Astrocyte (in vitro differentiated cells and primary cell): ENCODE results near the gene GPC5. TPM values are rescaled to one million over a fixed set of nuclear protein-coding genes. Genes with fewer than 3 reads are reported as not detected.
A peak's percentile ranks its signal among the peaks of the same experiment; 100 is the strongest.

ENCODE experiments used
- DNase-seq: peaks from one replicate; pipeline ENCODE4 v3.0.0-alpha.2; 2010; ENCODE audit warnings: low read depth
- FAIRE-seq: peaks from 2 replicates; lab custom pipeline; 2011; peaks lifted over from hg19 to GRCh38; lab: Jason Lieb, UNC
- H2AFZ ChIP-seq: 2 replicates; pipeline ENCODE4 v1.6.0; 2012; ENCODE audit warnings: low read depth, low read length, inconsistent platforms
- H3K27ac ChIP-seq: 2 replicates; pipeline ENCODE4 v1.5.1; 2011; ENCODE audit warnings: low read depth, low read length, inconsistent platforms
- H3K27me3 ChIP-seq: 2 replicates; pipeline ENCODE4 v1.6.0; 2011; ENCODE audit warnings: low read length, inconsistent platforms; ENCODE audit not compliant: insufficient read depth
- H3K36me3 ChIP-seq: 2 replicates; pipeline ENCODE4 v1.5.1; 2011; ENCODE audit warnings: low read length, inconsistent platforms; ENCODE audit not compliant: insufficient read depth
- H3K4me1 ChIP-seq: 2 replicates; pipeline ENCODE4 v1.5.1; 2011; ENCODE audit warnings: low read length, inconsistent platforms; ENCODE audit not compliant: insufficient read depth
- H3K4me2 ChIP-seq: 2 replicates; pipeline ENCODE4 v1.6.0; 2012; ENCODE audit warnings: low read length, inconsistent platforms
- H3K4me3 ChIP-seq: 2 replicates; pipeline ENCODE4 v1.5.1; 2011; ENCODE audit warnings: low read depth, mild to moderate bottlenecking, low read length, inconsistent platforms; ENCODE audit not compliant: insufficient read depth
- H3K79me2 ChIP-seq: 2 replicates; pipeline ENCODE4 v1.6.0; 2012; ENCODE audit warnings: mild to moderate bottlenecking, low read length, inconsistent platforms; ENCODE audit not compliant: insufficient read depth
- H3K9ac ChIP-seq: 2 replicates; pipeline ENCODE4 v1.6.0; 2012; ENCODE audit warnings: mild to moderate bottlenecking, low read length, inconsistent platforms
- H3K9me3 ChIP-seq: 2 replicates; pipeline ENCODE4 v1.5.1; 2012; ENCODE audit warnings: low read depth, mild to moderate bottlenecking, low read length, inconsistent platforms; ENCODE audit not compliant: insufficient read depth
- H4K20me1 ChIP-seq: 2 replicates; pipeline ENCODE4 v1.6.0; 2012; ENCODE audit warnings: low read length, inconsistent platforms; ENCODE audit not compliant: insufficient read depth
- H3K27ac Mint-ChIP-seq: one replicate; pipeline ENCODE4 v1.8.0; 2021; ENCODE audit warnings: mild to moderate bottlenecking, mixed read lengths; ENCODE audit not compliant: unreplicated experiment
- H3K27me3 Mint-ChIP-seq: one replicate; pipeline ENCODE4 v1.8.0; 2021; ENCODE audit warnings: low read depth, mixed read lengths; ENCODE audit not compliant: unreplicated experiment
- H3K36me3 Mint-ChIP-seq: one replicate; pipeline ENCODE4 v1.8.0; 2021; ENCODE audit warnings: low read depth, mixed read lengths; ENCODE audit not compliant: unreplicated experiment
- H3K4me1 Mint-ChIP-seq: one replicate; pipeline ENCODE4 v1.8.0; 2021; ENCODE audit warnings: low read depth, mixed read lengths; ENCODE audit not compliant: unreplicated experiment
- H3K4me3 Mint-ChIP-seq: one replicate; pipeline ENCODE4 v1.8.0; 2021; ENCODE audit warnings: mild to moderate bottlenecking, moderate library complexity, mixed read lengths; ENCODE audit not compliant: unreplicated experiment
- H3K9me3 Mint-ChIP-seq: one replicate; pipeline ENCODE4 v1.8.0; 2021; ENCODE audit warnings: mild to moderate bottlenecking, mixed read lengths; ENCODE audit not compliant: unreplicated experiment
- EZH2 ChIP-seq: IDR thresholded peaks from 2 replicates; pipeline ENCODE4 v1.6.1; 2012; ENCODE audit warnings: mild to moderate bottlenecking, low read length, inconsistent platforms; ENCODE audit not compliant: insufficient read depth
- total RNA-seq: library from RNA; stranded (reverse); gene quantifications from 2 replicates; pipeline ENCODE4 v1.2.1, GENCODE V29; 2021
- TF ChIP-seq, protein P1 (sequence below): IDR thresholded peaks from 2 replicates; pipeline ENCODE4 v1.5.1; 2011; ENCODE audit warnings: low read depth, mild to moderate bottlenecking, inconsistent platforms, low read length, moderate library complexity; ENCODE audit not compliant: insufficient read depth

Gene GPC5
- total RNA-seq, 1 donor from 2014 or later = 1.1 TPM

DNA sequence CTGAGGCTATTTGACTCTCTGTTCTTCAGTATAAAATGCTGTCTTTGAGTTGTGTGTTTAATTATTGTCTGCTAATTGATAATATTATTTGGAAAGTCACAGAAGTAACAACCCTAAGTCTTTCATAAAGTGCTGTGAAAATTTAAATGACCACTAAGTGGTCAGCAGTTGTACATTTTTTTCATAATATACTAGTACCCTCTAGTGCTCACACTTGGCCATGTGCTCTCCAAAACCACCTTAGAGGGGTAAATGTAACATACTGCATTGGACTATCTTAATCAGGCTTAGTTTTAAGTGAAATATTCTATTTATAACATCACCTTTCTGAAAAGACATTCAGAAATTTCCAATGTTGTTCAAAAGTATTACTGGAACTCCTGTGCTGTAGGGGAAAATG is 745.3 kb downstream of the GPC5 start:
- Histone ChIP-seq H3K4me2 (no peak overlapping the region), H3K36me3 (no peaks in the 10 kb centered on the region), H3K27me3 (no peaks in the 10 kb centered on the region), H3K4me1 (no peaks in the 10 kb centered on the region), H2AFZ (no peak overlapping the region), H3K9ac (no peak overlapping the region), H4K20me1 (no peaks in the 10 kb centered on the region), H3K79me2 (no peaks in the 10 kb centered on the region), H3K27ac (no peak overlapping the region), H3K4me3 (no peak overlapping the region), H3K9me3 (no peaks in the 10 kb centered on the region)
- FAIRE-seq (no peak), DNase-seq (no peak)
- Mint-ChIP-seq H3K9me3 (no peaks in the 10 kb centered on the region), H3K4me3 (no peak overlapping the region), H3K27me3 (no peaks in the 10 kb centered on the region), H3K27ac (no peak overlapping the region), H3K36me3 (no peaks in the 10 kb centered on the region), H3K4me1 (no peaks in the 10 kb centered on the region)
- TF ChIP-seq, protein P1, sequence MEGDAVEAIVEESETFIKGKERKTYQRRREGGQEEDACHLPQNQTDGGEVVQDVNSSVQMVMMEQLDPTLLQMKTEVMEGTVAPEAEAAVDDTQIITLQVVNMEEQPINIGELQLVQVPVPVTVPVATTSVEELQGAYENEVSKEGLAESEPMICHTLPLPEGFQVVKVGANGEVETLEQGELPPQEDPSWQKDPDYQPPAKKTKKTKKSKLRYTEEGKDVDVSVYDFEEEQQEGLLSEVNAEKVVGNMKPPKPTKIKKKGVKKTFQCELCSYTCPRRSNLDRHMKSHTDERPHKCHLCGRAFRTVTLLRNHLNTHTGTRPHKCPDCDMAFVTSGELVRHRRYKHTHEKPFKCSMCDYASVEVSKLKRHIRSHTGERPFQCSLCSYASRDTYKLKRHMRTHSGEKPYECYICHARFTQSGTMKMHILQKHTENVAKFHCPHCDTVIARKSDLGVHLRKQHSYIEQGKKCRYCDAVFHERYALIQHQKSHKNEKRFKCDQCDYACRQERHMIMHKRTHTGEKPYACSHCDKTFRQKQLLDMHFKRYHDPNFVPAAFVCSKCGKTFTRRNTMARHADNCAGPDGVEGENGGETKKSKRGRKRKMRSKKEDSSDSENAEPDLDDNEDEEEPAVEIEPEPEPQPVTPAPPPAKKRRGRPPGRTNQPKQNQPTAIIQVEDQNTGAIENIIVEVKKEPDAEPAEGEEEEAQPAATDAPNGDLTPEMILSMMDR = no peak
- TF ChIP-seq EZH2 = no peak

DNA sequence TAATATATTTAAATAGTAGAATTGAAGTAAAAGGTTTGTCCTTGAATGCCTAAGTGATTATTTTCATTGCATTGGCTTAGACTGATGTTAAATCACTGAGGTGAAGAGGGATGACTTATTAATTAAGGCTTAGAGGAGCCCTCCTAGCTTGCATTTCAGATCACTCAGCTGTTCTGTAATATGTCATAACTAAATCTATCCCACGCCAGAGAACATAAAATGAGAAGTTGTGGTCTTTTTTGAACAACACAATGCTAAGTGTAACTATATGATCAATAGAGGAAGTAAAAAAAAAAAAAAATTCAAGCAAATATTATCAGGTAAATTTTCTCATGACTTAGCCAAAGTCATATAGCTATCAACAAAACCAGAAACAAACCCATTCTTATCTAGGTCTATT is 752.2 kb downstream of the GPC5 start:
- Histone ChIP-seq H3K9me3 (no peaks in the 10 kb centered on the region), H3K36me3 (no peaks in the 10 kb centered on the region), H3K4me2 (no peak overlapping the region), H4K20me1 (no peaks in the 10 kb centered on the region), H3K9ac (no peak overlapping the region), H3K27ac (no peak overlapping the region), H3K4me1 (no peaks in the 10 kb centered on the region), H3K27me3 (no peaks in the 10 kb centered on the region), H2AFZ (no peak overlapping the region), H3K4me3 (no peak overlapping the region), H3K79me2 (no peaks in the 10 kb centered on the region)
- H3K4me3 Mint-ChIP-seq = no peak overlapping the region
- DNase-seq (no peak), FAIRE-seq (no peak)
- H3K27ac Mint-ChIP-seq = no peak overlapping the region
- no peaks in the 10 kb centered on the region for H3K36me3 Mint-ChIP-seq
- no peaks in the 10 kb centered on the region for H3K9me3 Mint-ChIP-seq
- H3K4me1 Mint-ChIP-seq = no peaks in the 10 kb centered on the region
- no peak for TF ChIP-seq EZH2
- TF ChIP-seq, protein P1 = no peak
- no peaks in the 10 kb centered on the region for H3K27me3 Mint-ChIP-seq

- no peaks in the 10 kb centered on the region for H4K20me1 ChIP-seq
- Mint-ChIP-seq H3K27me3 (no peaks in the 10 kb centered on the region), H3K27ac (peak overlapping the region; percentile 75), H3K4me3 (no peak overlapping the region), H3K4me1 (peaks cover 14% of the 10 kb centered on the region), H3K9me3 (no peaks in the 10 kb centered on the region), H3K36me3 (no peaks in the 10 kb centered on the region)
- FAIRE-seq (no peak), DNase-seq (peak; percentile 67)
- no peaks in the 10 kb centered on the region for H3K36me3 ChIP-seq
- H3K9me3 ChIP-seq = no peaks in the 10 kb centered on the region
- no peaks in the 10 kb centered on the region for H3K79me2 ChIP-seq
- H3K4me2 ChIP-seq = peak overlapping the region; percentile 40
- peaks cover 3% of the 10 kb centered on the region for H3K4me1 ChIP-seq
- H3K9ac ChIP-seq = no peak overlapping the region
- H3K27ac ChIP-seq = no peak overlapping the region
- no peaks in the 10 kb centered on the region for H3K27me3 ChIP-seq
- TF ChIP-seq EZH2 = no peak
- H3K4me3 ChIP-seq = no peak overlapping the region
- peak overlapping the region; percentile 6 for H2AFZ ChIP-seq
Measured at GRCh38 chr13:92158346-92158745, 759.9 kb downstream of the GPC5 start.
